Right cardiac atrium (tissue), 5 donors: ENCODE results near the gene ERBB3. TPM values are rescaled to one million over a fixed set of nuclear protein-coding genes. Genes with fewer than 3 reads are reported as not detected.
A peak's percentile ranks its signal among the peaks of the same experiment; 100 is the strongest.

Source experiments
- ATAC-seq, 2 donors: fragments of 200-7000 bp; cut with Tn5 transposase; one replicate each; pipeline versions ENCODE4 v1.8.0 to v1.9.1; 2020; ENCODE audit warnings: moderate library complexity in 2 of 2, mild to moderate bottlenecking in 1 of 2
- DNase-seq, 3 donors: peaks; one replicate each; pipeline ENCODE4 v3.0.0-alpha.2; 2020
- H3K27ac ChIP-seq: one replicate; pipeline ENCODE4 v1.5.1; 2013; ENCODE audit warnings: mild to moderate bottlenecking, low read length, control low read depth, moderate library complexity
- H3K27me3 ChIP-seq: one replicate; pipeline ENCODE4 v1.6.1; 2013; ENCODE audit not compliant: control insufficient read depth, insufficient read depth
- H3K4me1 ChIP-seq: one replicate; pipeline ENCODE4 v1.6.1; 2013; ENCODE audit warnings: low read length; ENCODE audit not compliant: control insufficient read depth, insufficient read depth
- H3K4me3 ChIP-seq: one replicate; pipeline ENCODE4 v1.5.1; 2013; ENCODE audit warnings: low read length, control low read depth
- H3K9me3 ChIP-seq: one replicate; pipeline ENCODE4 v1.6.1; 2013; ENCODE audit warnings: low read length; ENCODE audit not compliant: control insufficient read depth
- WGBS: extraction: QIAGEN DNeasy Blood & Tissue Kit; methylation state at CpG from one replicate; pipeline ENCODE4 v1.1.7; 2013; 5-methylcytosine and 5-hydroxymethylcytosine counted together
- intact Hi-C, 4 donors: fragments of 100-400 bp; cut with DNase I; formaldehyde crosslinking; loops; one replicate each; pipeline versions ENCODE4 v1.11.0 to v1.14.0; 2022 to 2023
- polyA plus RNA-seq: library from polyadenylated mRNA; stranded (reverse); fragments of 200-250 nt; gene quantifications from one replicate; pipeline ENCODE4 v1.2.3, GENCODE V29; 2013
- total RNA-seq, 4 donors: library from RNA; stranded (reverse); fragmentation: NEBNext Ultra II Directional; extraction: Animal tissue kit (Norgen Biotek cat#: 25700); gene quantifications; one replicate each; pipeline ENCODE4 v1.2.1, GENCODE V29; 2021
- donor health status: healthy with polysubstance abuse.
- donor health status: DM: no; HTN: yes; CAD: no.
- donor health status: DM: no; HTN: no; CAD: no.
- donor health status: DM: no; HTN: yes; CAD: no; lungs with severe emphysema.
- donor health status: DM: yes; HTN: yes; CAD: no.

ERBB3 gene
- total and polyA plus RNA-seq, 5 donors, result 3.2 to 7.4 (median 6.4) TPM

GRCh38 chr12:56080556-56081138, 682 bp downstream of the ERBB3 start:
- WGBS, result 29% methylated on average over 20 of the region's 20 CpGs
- Histone ChIP-seq H3K4me1 (peaks cover 4% of the 10 kb centered on the region), H3K27me3 (no peaks in the 10 kb centered on the region), H3K4me3 (peak overlapping the region; percentile 64), H3K9me3 (no peaks in the 10 kb centered on the region), H3K27ac (no peak overlapping the region)
- DNase-seq, result no peak
- intact Hi-C loops, result no loop called here
- ATAC-seq, result peak; percentile 1

- Histone ChIP-seq H3K4me1 (peaks cover 4% of the 10 kb centered on the region), H3K9me3 (no peaks in the 10 kb centered on the region), H3K4me3 (no peak overlapping the region), H3K27ac (no peak overlapping the region), H3K27me3 (no peaks in the 10 kb centered on the region)
- no peak for ATAC-seq
- whole genome bisulfite sequencing, result 46% methylated on average over 6 of the region's 6 CpGs
- intact Hi-C loops, result no loop called here
- peak in 1 of 3 donors; percentile 50 for DNase-seq
These were observed 1.7 kb downstream of the ERBB3 start for GRCh38 chr12:56081393-56082347.

- H3K4me1 ChIP-seq, result peaks cover 4% of the 10 kb centered on the region
- DNase-seq (no peak), ATAC-seq (no peak)
- H3K4me3 ChIP-seq, result no peak overlapping the region
- no peak overlapping the region for H3K27ac ChIP-seq
- WGBS, result 87% methylated on average over 2 of the region's 2 CpGs
- no peaks in the 10 kb centered on the region for H3K9me3 ChIP-seq
- H3K27me3 ChIP-seq, result no peaks in the 10 kb centered on the region
- intact Hi-C loops, result no loop called here
These were observed 2.4 kb downstream of the ERBB3 start for GRCh38 chr12:56082382-56082781.

- DNase-seq, result peak; percentile 31 to 57 (median 51)
- Histone ChIP-seq H3K9me3 (no peaks in the 10 kb centered on the region), H3K4me3 (no peak overlapping the region), H3K4me1 (peaks cover 4% of the 10 kb centered on the region), H3K27me3 (no peaks in the 10 kb centered on the region), H3K27ac (no peak overlapping the region)
- intact Hi-C loops, result no loop called here
- ATAC-seq, result no peak
- 50% methylated on average over 3 of the region's 3 CpGs for WGBS
These were observed 3.0 kb downstream of the ERBB3 start for GRCh38 chr12:56082967-56083366.

GRCh38 chr12:56084958-56085543, 5.1 kb downstream of the ERBB3 start:
- no peak overlapping the region for H3K4me3 ChIP-seq
- no peak for ATAC-seq
- no peaks in the 10 kb centered on the region for H3K27me3 ChIP-seq
- peaks cover 4% of the 10 kb centered on the region for H3K4me1 ChIP-seq
- H3K27ac ChIP-seq, result no peak overlapping the region
- intact Hi-C loops, result no loop called here
- 86% methylated on average over 15 of the region's 15 CpGs for WGBS
- H3K9me3 ChIP-seq, result no peaks in the 10 kb centered on the region
- no peak for DNase-seq

GRCh38 chr12:56086096-56086495, 6.1 kb downstream of the ERBB3 start:
- H3K9me3 ChIP-seq, result no peaks in the 10 kb centered on the region
- no peak for DNase-seq
- intact Hi-C loops, result no loop called here
- WGBS, result 85% methylated on average over 3 of the region's 3 CpGs
- H3K4me3 ChIP-seq, result no peak overlapping the region
- no peak for ATAC-seq
- H3K4me1 ChIP-seq, result no peaks in the 10 kb centered on the region
- H3K27ac ChIP-seq, result no peak overlapping the region
- H3K27me3 ChIP-seq, result no peaks in the 10 kb centered on the region

GRCh38 chr12:56086608-56087007, 6.6 kb downstream of the ERBB3 start:
- H3K9me3 ChIP-seq, result no peaks in the 10 kb centered on the region
- no peak overlapping the region for H3K27ac ChIP-seq
- DNase-seq, result no peak
- no peak for ATAC-seq
- no peaks in the 10 kb centered on the region for H3K27me3 ChIP-seq
- WGBS, result 82% methylated on average over 6 of the region's 6 CpGs
- intact Hi-C loops, result no loop called here
- no peak overlapping the region for H3K4me3 ChIP-seq
- no peaks in the 10 kb centered on the region for H3K4me1 ChIP-seq

- H3K27me3 ChIP-seq, result no peaks in the 10 kb centered on the region
- 63% methylated on average over 6 of the region's 6 CpGs for WGBS
- intact Hi-C loops, result no loop called here
- ATAC-seq (peak; percentile 84 to 93), DNase-seq (peak; percentile 84 to 92 (median 91))
- H3K9me3 ChIP-seq, result no peaks in the 10 kb centered on the region
- H3K4me3 ChIP-seq, result no peak overlapping the region
- no peak overlapping the region for H3K27ac ChIP-seq
- H3K4me1 ChIP-seq, result no peaks in the 10 kb centered on the region
These were observed 7.3 kb downstream of the ERBB3 start for GRCh38 chr12:56087220-56087619.

GRCh38 chr12:56097738-56098137, 17.8 kb downstream of the ERBB3 start:
- intact Hi-C loops, result no loop called here
- 89% methylated on average over 6 of the region's 6 CpGs for WGBS
- no peaks in the 10 kb centered on the region for H3K4me1 ChIP-seq
- no peak for ATAC-seq
- H3K9me3 ChIP-seq, result no peaks in the 10 kb centered on the region
- no peak overlapping the region for H3K27ac ChIP-seq
- H3K27me3 ChIP-seq, result no peaks in the 10 kb centered on the region
- no peak overlapping the region for H3K4me3 ChIP-seq
- no peak for DNase-seq

- ATAC-seq (no peak), DNase-seq (no peak)
- Histone ChIP-seq H3K4me3 (no peak overlapping the region), H3K27ac (no peak overlapping the region), H3K9me3 (no peaks in the 10 kb centered on the region), H3K27me3 (no peaks in the 10 kb centered on the region), H3K4me1 (no peaks in the 10 kb centered on the region)
- 83% methylated on average over 3 of the region's 3 CpGs for WGBS
- intact Hi-C loops, result no loop called here
These were observed 18.6 kb downstream of the ERBB3 start for GRCh38 chr12:56098592-56098991.

- H3K27me3 ChIP-seq, result no peaks in the 10 kb centered on the region
- 87% methylated on average over 4 of the region's 4 CpGs for WGBS
- intact Hi-C loops, result no loop called here
- no peaks in the 10 kb centered on the region for H3K4me1 ChIP-seq
- no peak overlapping the region for H3K27ac ChIP-seq
- H3K4me3 ChIP-seq, result no peak overlapping the region
- ATAC-seq, result no peak
- H3K9me3 ChIP-seq, result no peaks in the 10 kb centered on the region
- no peak for DNase-seq
These were observed 19.8 kb downstream of the ERBB3 start for GRCh38 chr12:56099787-56100186.
